GM19468 (cell line): Measurements from ENCODE around the gene CAPRIN1.

Source experiments
- ATAC-seq: cut with Tn5 transposase; IDR thresholded peaks from one replicate; pipeline ENCODE4 v1.9.1; 2021; ENCODE audit warnings: mild to moderate bottlenecking, moderate library complexity, moderate number of reproducible peaks; ENCODE audit not compliant: unreplicated experiment; ENCODE audit errors: extremely low read depth

The CAPRIN1 gene, protein sequence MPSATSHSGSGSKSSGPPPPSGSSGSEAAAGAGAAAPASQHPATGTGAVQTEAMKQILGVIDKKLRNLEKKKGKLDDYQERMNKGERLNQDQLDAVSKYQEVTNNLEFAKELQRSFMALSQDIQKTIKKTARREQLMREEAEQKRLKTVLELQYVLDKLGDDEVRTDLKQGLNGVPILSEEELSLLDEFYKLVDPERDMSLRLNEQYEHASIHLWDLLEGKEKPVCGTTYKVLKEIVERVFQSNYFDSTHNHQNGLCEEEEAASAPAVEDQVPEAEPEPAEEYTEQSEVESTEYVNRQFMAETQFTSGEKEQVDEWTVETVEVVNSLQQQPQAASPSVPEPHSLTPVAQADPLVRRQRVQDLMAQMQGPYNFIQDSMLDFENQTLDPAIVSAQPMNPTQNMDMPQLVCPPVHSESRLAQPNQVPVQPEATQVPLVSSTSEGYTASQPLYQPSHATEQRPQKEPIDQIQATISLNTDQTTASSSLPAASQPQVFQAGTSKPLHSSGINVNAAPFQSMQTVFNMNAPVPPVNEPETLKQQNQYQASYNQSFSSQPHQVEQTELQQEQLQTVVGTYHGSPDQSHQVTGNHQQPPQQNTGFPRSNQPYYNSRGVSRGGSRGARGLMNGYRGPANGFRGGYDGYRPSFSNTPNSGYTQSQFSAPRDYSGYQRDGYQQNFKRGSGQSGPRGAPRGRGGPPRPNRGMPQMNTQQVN

DNA sequence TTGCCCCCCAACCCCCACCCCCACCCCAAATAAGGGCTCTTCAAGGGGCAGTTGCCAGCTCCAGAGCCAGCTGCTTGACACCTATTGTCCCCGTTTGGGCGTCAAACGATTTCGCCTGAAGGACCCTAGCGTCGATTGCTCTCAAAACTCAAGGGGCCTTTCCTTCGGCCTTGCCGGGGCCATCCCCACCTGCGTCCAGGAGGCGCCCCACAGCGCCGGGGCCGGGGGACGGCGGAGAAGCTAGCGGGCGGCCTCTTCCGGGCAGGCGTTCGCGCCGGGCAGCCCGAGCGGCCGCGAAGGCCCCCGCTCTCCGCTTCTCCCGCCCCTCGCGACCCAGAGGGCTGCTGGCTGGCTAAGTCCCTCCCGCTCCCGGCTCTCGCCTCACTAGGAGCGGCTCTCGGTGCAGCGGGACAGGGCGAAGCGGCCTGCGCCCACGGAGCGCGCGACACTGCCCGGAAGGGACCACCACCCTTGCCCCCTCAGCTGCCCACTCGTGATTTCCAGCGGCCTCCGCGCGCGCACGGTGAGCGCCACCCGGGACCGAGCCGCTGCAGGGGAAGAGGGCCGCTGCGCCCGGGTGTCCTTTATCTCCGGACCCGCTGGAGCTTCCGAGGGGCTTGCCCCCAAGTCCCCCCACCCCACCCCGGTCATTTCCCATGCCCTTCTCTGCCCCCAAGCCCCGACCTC, at the start of gene CAPRIN1:
Gene CAPRIN1 (plus strand): TSS at position 383 of the 687 bp plus-strand sequence. CDS start 690 bp downstream, outside the sequence.
- ATAC-seq, result peak; percentile 39

DNA sequence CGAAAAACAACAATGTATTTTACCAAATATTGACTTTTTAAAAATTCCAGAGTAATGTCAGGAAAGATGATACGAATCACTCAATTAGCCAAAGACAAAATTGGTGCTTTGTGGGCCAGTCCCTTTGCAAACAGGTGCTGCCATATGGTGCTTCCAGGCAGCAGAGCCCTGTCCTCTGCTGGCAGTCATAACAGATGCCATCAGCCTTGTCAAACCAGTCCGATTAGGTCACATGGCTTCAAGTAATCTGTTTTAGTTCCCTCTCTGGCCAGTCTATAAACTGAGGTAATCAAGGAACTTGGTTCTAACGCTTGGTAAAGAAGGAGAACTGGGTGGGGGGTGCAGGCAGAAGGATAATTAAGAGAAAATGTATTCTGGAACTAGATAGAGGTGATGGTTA, 49.1 kb upstream of the CAPRIN1 start:
- no peak for ATAC-seq

DNA sequence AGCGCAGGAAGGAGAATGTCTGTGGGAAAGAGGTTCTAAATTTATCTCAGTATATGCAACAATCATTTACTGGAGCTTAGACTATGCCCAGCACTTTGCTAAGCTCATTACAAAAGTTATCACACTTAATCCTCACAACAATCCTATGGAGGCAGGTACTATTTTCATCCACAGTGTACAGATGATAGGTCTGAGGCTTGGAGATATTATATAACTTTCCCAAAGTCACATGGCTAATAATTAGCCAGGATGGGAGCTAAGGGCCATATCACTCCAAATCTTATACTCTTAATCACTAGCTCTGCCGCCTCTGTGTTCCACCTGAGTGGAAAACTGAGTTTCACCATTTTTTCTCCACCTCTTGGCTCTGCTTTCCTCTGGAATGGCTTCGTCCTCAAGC, 47.3 kb upstream of the CAPRIN1 start:
- ATAC-seq, result no peak

DNA sequence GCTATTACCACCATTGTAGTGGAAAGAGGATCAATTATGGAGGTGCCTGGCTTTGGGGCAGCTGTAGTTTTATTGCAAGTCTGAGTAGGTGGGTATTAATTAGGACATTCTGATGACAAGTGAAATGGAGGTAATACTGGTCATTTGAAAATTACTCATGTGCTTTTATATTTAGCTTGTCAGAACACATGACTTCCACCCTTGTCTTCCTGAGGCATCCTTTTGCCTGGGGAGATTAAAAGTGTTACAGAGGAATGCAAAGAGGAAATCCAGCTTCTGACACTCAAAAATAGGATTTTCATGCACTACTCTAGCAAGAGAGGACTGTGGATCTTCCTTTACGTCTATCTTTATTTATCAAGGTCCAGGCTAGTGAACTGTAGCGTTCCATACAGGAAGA, 44.7 kb upstream of the CAPRIN1 start:
- ATAC-seq, result no peak

DNA sequence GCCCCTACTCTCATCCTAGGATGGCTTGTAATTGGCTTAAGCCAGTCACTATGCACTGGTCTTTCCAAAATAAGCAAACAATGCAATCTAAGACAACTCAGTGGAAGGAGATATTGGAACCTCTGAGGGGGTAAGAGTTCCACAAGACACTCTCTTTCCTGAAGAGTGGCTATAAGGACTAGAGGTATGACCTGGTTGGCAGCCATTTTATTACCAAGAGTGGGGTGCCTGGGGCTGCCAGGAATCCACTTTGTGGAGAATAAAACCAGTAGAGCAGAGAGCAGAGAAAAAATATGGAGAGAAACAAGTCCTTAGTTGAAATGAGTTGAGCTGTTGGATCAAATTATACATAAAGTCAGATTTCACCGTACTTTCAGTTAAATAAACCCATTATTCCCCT, 38.8 kb upstream of the CAPRIN1 start:
- ATAC-seq, result no peak

DNA sequence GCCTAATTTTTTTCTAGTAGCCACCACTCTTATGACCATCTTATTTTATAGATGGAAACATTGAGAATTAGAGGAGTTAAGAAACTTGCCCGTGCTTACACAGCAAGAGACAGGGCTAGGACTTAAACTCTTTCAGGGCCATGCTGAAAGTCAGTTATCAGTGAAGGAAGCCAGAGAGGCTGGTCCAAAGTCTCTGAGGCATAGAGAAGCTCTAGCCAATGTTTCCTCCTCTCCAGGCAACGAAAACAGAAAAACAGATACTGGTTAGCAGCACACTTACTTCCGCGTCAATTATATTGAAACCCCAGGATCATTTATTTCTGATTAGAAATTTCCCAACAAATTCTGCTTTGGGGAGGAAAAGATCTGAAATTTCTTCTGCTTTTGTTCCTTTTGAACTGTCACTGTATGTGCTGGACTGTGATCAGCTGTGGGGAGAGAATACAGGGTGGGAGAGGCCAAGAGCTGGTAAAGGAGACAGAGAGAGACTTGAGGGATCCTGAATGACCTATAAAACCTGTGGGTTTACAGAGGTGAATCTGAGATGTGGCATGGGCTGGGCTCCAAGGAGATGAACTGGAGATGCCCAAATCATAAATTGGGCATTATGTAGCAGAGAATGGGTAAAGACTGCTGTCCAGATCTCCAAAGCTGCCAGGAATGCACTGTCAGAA, 37.5 kb upstream of the CAPRIN1 start:
- ATAC-seq, result no peak

DNA sequence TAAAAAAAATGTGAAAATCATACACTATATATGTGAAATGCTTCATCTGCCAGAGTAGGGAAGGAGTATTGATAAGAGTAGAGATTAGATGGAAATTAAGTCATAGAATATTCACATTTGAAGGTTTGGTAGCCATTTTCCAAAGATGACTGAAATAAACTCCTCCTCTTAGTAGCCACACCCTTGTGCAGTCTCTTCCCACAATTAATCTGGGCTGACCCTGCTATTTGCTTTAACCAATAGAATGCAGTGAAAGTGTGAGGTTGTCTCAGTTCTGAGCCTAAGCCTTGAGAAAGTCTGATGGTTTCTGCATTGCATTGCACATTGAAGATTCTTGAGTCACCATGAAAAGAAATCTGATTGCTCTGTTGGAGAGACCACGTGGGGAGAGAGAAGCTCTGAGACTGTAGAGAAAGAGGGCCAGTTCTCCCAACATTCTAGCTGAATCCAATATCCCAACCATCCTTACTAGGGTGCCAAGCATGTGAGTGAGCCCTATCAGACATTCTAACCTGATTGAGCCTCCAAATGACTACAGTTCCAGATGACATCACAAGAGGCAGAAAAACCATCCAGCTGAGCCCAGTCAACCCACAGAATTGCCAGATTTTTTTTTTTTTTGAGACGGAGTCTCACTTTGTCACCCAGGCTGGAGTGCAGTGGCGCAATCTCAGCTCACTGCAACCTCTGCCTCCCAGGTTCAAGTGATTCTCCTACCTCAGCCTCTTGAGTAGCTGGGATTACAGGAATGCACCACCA, 29.4 kb upstream of the CAPRIN1 start:
- no peak for ATAC-seq

DNA sequence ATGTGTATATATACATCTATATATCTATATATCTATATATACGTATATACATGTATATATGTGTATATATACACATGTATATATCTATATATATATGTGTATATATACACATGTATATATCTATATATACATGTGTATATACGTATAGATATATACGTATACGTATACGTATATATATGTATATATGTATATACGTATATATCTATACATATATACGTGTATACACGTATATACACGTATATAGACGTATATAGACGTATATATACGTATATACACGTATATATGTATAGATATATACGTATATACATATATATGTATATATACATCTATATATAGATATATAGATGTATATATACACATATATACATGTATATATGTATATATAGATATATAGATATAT, 25.1 kb upstream of the CAPRIN1 start:
- ATAC-seq, result no peak

DNA sequence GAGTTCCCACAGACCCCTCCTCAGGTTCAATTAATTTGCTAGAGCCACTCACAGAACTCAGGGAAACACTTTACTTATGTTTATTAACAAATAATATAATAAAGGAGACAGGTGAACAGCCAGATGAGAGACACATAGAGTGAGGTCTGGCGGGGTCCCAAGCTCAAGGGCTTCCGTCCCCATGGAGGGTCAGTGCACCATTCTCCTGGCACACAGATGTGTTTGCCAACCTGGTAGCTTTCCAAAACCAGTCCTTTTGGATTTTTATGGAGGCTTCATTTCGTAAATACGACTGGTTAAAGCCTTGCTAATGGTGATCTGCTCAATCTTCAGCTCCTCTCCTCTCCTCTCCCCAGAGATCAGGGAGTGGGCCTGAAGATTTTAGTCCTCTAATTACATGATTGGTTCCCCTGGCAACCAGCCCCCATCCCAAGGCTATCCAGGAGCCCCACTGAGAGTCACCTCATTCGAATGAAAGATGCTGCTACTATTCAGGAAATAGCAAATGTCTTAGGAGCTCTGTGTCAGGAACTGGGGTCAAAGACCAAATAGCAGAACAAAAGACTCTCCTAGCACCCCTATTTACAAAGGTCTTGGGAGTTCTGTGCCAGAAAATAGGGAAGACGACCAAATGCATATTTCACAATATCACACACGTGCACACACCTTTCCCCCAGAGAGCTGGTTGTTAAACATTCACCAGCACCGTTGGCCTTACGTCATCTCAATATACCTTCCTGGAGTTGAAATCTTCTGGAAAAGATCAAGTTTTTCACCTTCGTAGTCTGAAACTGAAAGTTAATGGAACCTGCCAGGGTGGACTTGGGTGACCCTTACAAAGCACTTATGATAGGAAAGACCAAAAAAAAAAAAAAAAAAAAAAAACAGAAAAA, 23.8 kb upstream of the CAPRIN1 start:
- no peak for ATAC-seq

DNA sequence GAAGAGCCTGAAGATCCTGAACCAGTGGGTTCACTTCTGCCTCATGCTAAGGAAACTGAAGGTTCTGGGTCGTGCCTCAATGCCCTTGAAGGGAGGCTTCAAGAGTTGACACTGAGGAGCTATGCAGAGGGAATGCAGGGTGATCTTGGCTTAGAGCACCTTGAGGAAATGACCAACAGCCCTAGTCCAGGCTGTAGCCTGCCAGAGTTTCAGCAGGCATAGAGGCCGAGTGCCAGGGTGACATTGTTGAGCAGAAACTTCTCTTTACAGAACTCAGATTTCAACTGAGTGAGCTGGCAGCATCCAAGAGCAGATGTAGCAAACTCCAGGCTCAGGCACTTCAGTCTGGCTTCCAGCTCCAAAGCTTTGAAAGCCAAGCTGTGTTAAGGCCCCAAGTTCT, 23.1 kb upstream of the CAPRIN1 start:
- no peak for ATAC-seq

DNA sequence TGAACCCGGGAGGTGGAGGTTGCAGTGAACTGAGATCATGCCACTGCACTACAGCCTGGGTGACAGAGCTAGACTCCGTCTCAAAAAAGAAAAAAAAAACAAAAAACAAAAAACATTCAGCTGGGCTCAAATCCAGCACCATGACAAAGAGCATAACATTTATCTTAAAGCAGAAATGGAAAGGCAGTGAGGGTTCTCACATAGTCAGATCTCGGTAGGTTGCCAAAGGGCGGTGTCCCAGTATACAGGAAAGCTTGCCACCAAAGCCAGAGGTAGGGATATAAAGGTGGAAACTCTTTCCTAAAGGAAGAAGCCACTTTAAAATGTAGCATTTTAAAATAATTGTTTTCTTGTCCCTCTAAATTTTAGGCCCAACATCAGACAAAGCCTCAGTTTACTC, 22.4 kb upstream of the CAPRIN1 start:
- ATAC-seq, result no peak

DNA sequence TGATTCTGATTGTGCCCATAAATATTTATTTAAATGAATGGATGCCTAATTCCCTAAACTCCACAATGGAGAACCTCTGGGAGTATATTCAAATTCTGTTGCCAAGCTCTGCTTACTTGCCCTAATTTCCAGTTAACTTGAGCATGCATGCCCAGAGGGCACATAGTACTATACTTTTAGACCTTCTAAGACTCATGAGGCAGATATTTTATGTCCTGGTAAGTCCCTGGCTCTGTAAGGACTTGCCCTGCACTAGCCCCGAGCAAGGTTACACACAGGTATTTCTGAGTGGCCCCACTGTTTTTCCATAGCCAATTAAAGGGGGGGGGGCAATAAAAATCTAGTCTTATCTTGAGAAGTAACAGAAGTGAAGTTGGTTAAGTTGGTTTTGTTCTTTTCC, 21.1 kb upstream of the CAPRIN1 start:
- no peak for ATAC-seq

DNA sequence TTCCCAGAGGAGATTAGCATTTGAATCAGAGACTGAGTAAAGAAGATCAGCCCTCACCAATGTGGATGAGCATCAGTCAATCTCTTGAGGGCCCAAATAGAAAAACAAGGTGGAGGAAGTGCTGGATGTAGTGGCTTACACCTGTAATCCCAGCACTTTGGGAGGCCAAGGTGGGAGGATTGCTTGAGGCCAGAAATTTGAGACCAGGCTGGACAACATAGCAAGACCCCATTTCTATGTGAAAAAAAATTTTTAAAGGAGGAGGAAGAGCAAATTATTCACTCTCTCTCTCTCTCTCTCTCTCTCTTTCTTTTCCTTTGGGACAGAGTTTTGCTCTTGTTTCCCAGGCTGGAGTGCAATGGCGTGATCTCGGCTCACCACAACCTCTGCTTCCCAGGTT, 18.1 kb upstream of the CAPRIN1 start:
- ATAC-seq, result no peak

DNA sequence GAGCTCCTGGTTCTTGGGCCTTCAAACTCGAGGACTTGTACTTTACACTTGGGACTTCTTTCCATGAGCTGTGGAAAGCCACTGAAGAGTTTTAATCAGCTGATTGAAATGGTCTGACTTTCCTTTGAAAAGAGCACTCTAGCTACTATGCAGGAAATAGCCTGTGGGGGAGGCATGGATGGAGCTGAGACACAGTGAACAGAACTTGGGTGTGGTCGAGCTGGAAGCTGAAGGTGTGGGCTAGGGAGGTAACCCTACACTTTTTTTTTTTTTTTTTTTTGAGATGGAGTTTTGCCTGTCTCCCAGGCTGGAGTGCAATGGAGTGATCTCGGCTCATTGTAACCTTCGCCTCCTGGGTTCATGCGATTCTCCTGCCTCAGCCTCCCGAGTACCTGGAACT, 17.5 kb upstream of the CAPRIN1 start:
- ATAC-seq, result no peak

DNA sequence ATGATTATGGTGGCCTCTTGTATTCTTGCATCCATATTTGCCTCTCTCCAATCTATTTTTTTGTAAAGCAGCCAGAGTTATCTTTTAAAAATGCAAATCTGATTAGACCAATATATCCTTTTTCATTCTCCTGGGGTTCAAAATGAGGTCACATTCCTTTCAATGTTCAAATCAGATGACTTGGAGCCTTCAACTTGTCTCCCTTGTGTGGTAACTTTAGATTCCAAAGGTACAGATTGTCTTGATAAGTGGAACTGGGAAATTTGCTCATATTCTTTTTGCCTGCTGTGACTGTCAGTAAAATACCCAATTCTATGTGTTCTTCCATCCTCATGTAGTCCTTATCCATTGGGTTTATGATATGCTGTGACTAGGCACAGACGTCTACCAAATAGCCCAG, 15.1 kb upstream of the CAPRIN1 start:
- no peak for ATAC-seq

DNA sequence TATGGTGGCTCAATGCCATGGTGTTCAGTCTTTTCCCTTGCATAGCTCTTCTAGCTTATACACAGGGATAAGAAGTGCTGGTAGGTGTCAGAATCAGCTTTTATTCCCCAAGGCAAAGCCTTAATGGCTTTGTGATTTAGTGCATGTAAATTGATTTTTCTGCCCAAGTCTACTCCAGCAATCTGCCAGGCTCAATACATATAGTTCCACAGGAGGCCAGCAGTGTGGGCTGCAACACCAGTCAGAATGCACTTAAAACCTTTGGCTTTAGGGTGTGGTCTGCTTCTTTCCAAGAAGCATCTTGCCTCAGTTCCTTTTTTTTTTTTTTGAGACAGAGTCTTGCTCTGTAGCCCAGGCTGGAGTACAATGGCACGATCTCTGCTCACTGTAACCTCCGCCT, 14.5 kb upstream of the CAPRIN1 start:
- no peak for ATAC-seq

DNA sequence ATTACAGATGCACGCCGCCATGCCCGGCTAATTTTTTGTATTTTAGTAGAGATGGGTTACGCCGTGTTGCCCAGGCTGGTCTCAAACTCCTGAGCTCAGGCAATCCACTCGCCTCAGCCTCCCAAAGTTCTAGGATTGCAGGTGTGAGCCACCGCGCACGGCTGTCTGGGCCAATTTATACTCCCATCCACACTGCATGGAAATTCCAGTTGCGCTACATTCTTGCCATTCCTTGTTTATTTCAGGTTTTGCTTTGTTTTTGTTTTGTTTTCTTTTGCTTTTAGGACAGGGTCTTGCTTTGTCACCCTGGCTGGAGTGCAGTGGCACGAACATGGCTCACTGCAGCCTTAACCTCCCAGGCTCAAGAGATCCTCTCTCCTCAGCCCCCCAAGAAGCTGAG, 11.0 kb upstream of the CAPRIN1 start:
- ATAC-seq, result no peak

DNA sequence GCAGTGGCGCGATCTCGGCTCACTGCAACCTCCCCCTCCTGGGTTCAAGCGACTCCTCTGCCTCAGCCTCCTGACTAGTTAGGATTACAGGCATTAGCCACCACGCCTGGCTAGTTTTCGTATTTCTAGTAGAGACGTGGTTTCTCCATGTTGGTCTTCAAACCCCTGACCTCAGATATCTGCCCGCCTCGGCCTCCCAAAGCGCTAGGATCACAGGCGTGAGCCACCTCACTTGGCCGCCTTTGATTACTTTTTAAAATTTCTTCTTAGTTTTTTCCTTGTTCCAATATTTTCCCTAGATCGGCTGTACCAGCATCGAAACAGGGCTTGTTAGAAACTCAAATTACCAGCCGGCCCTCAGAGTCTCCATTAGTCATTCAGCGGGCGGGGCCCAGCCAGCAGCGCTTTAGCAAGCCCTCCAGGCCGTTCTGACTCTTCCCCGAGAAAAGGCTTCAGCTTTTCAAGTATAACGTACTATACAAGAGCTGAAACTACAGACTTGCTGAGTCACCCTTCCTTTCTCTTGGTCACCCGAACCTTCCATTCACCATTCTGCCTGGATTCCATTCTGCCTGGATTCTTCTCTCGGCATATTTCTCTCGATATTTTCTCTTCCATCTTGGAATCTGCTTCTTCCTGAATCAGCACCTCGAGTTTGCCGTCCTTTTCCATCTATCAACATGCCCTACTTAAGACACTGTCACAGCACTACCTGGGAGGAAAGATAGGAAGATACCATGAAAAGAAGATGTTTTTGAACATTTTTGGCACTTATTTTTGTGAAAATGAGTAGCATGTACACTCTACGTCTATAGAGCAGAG, 6.7 kb upstream of the CAPRIN1 start:
- ATAC-seq, result no peak
